Measurements from ENCODE around the gene MYO7A.

GRCh38 chr11:77249427-77249826 lies 121.4 kb downstream of the MYO7A start:
- TF ChIP-seq, protein P1, sequence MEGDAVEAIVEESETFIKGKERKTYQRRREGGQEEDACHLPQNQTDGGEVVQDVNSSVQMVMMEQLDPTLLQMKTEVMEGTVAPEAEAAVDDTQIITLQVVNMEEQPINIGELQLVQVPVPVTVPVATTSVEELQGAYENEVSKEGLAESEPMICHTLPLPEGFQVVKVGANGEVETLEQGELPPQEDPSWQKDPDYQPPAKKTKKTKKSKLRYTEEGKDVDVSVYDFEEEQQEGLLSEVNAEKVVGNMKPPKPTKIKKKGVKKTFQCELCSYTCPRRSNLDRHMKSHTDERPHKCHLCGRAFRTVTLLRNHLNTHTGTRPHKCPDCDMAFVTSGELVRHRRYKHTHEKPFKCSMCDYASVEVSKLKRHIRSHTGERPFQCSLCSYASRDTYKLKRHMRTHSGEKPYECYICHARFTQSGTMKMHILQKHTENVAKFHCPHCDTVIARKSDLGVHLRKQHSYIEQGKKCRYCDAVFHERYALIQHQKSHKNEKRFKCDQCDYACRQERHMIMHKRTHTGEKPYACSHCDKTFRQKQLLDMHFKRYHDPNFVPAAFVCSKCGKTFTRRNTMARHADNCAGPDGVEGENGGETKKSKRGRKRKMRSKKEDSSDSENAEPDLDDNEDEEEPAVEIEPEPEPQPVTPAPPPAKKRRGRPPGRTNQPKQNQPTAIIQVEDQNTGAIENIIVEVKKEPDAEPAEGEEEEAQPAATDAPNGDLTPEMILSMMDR (IDR thresholded peaks at IDR 0.05; ENCODE audit: insufficient read depth, low read depth, low read length), result no peak
- TF ChIP-seq EZH2 (IDR thresholded peaks at IDR 0.05; ENCODE audit: insufficient read depth, low read length), result no peak
